ENCODE measurements around the gene MICB. TPM values are rescaled to one million over a fixed set of nuclear protein-coding genes. Genes with fewer than 3 reads are reported as not detected.

MICB gene
- total RNA-seq, result 1 to 10 TPM; 2.3 to 9.3 (median 3.8) TPM

GRCh38 chr6:31497531-31498476 lies at the start of gene MICB:
Gene MICB, plus strand, starts transcription at chr6:31498145. Its CDS starts 49 bp downstream, at chr6:31498194.
- no peak for TF ChIP-seq CTCF (IDR thresholded peaks at IDR 0.05; ENCODE audit: low read depth)

- no peak for TF ChIP-seq CTCF (IDR thresholded peaks at IDR 0.05; ENCODE audit: low read depth)
Measured at GRCh38 chr6:31450751-31451150, 47.2 kb upstream of the MICB start.

GRCh38 chr6:31452859-31453258 lies 45.1 kb upstream of the MICB start:
- no peak for TF ChIP-seq CTCF (IDR thresholded peaks at IDR 0.05; ENCODE audit: low read depth)

GRCh38 chr6:31453259-31453658 lies 44.7 kb upstream of the MICB start:
- no peak for TF ChIP-seq CTCF (IDR thresholded peaks at IDR 0.05; ENCODE audit: low read depth)

- TF ChIP-seq CTCF (IDR thresholded peaks at IDR 0.05; ENCODE audit: low read depth), result no peak
Measured at GRCh38 chr6:31460361-31461025, 37.5 kb upstream of the MICB start.

GRCh38 chr6:31462026-31462963 lies 35.6 kb upstream of the MICB start:
- TF ChIP-seq CTCF (IDR thresholded peaks at IDR 0.05; ENCODE audit: low read depth), result no peak

Measured in subcutaneous adipose tissue (tissue), 4 donors.